SK-N-MC (cell line): ENCODE results near the gene CCDC127.
"Not testable (repeated sequence)": the region's sequence is repeated elsewhere in the genome, so short reads cannot be mapped to it uniquely, and the experiment has no call there.

Source experiments
- DNase-seq: peaks from one replicate; pipeline ENCODE4 v3.0.0-alpha.2; 2011; ENCODE audit warnings: low read depth, low spot score
- H3K27ac ChIP-seq: fragments of 200-600 bp; sonication (generic); 2 replicates; pipeline ENCODE4 v1.5.1; 2016; ENCODE audit warnings: mixed run types
- H3K36me3 ChIP-seq: fragments of 200-600 bp; sonication (generic); 2 replicates; pipeline ENCODE4 v1.6.1; 2017; ENCODE audit warnings: antibody characterized with exemption, low read length, mixed read lengths; ENCODE audit not compliant: insufficient read depth
- H3K4me3 ChIP-seq: fragments of 200-600 bp; sonication (generic); 2 replicates; pipeline ENCODE4 v1.5.1; 2016
- H3K9ac ChIP-seq: fragments of 200-600 bp; sonication (generic); 2 replicates; pipeline ENCODE4 v1.8.0; 2017; ENCODE audit warnings: mixed run types, mixed read lengths; ENCODE audit not compliant: insufficient read length
- H3K9me3 ChIP-seq: fragments of 200-600 bp; sonication (generic); 2 replicates; pipeline ENCODE4 v1.6.1; 2017; ENCODE audit warnings: low read depth, mild to moderate bottlenecking, antibody characterized with exemption, low read length, moderate library complexity, mixed read lengths
- EZH2 ChIP-seq: fragments of 200-600 bp; sonication (generic); IDR thresholded peaks from one replicate; pipeline ENCODE4 v1.6.1; 2017; ENCODE audit warnings: antibody characterized with exemption
- FOXP2 ChIP-seq: optimal IDR thresholded peaks from 2 replicates; pipeline ENCODE3; 2011; ENCODE audit warnings: mild to moderate bottlenecking, moderate library complexity; ENCODE audit not compliant: insufficient read depth; ENCODE audit errors: extremely low read length, control extremely low read depth
- POLR2AphosphoS5 ChIP-seq: IDR thresholded peaks from 2 replicates; pipeline ENCODE4 v1.6.1; 2012; ENCODE audit warnings: mild to moderate bottlenecking, low read depth, low read length, borderline replicate concordance

Gene CCDC127

GRCh38 chr5:199197-199949, 18.6 kb downstream of the CCDC127 start:
- no peak overlapping the region for H3K4me3 ChIP-seq
- peaks cover 11% of the 10 kb centered on the region for H3K36me3 ChIP-seq
- no peak overlapping the region for H3K27ac ChIP-seq
- no peak overlapping the region for H3K9ac ChIP-seq
- TF ChIP-seq POLR2AphosphoS5: no peak
- TF ChIP-seq EZH2: no peak
- no peak for TF ChIP-seq FOXP2
- no peaks in the 10 kb centered on the region for H3K9me3 ChIP-seq
- no peak for DNase-seq

- peaks cover 4% of the 10 kb centered on the region; the same call in 1 of the 2 replicates for H3K36me3 ChIP-seq
- no peak overlapping the region for H3K27ac ChIP-seq
- H3K4me3 ChIP-seq: no peak overlapping the region
- no peaks in the 10 kb centered on the region for H3K9me3 ChIP-seq
- TF ChIP-seq FOXP2: no peak
- TF ChIP-seq EZH2: no peak
- TF ChIP-seq POLR2AphosphoS5: no peak
- H3K9ac ChIP-seq: no peak overlapping the region
- no peak for DNase-seq
These were observed 19.3 kb downstream of the CCDC127 start for GRCh38 chr5:198516-199196.

DNA sequence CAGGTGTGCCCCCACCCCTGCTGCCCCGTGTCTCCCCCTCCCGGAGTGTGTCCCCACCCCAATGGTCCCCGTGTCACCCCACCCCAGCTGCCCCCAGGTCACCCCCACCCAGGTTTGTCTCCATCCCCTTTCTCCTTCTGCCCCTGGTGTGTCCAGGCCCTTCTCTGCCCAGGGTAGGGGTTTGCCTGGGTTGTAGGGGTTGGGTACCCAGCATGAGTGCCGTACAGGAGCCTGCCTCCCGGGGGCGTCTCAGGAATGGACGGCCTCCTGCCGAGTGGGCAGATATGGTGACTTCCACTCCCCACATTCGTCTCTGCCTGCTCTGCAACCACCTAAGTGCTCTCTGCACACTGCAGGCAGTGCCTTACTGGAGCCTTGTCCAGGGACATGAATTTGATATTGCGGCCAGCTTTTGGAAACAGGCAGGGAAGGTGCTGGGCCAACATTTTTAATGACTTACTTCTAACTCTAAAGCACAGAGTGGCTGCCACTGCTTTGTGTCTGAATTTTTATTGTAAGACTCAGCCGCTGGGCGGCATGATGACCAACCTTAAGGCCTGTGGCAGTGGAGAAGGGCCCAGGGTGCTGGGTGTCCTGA, 20.0 kb downstream of the CCDC127 start:
- no peak overlapping the region for H3K4me3 ChIP-seq

GRCh38 chr5:197031-197430, 20.9 kb downstream of the CCDC127 start:
- not testable (repeated sequence) for H3K36me3 ChIP-seq, H3K27ac ChIP-seq, H3K4me3 ChIP-seq, H3K9ac ChIP-seq, H3K9me3 ChIP-seq, DNase-seq

More for the DNA sequence above, 20.0 kb downstream of the CCDC127 start:
- Histone ChIP-seq H3K9me3 (no peaks in the 10 kb centered on the region), H3K27ac (no peak overlapping the region), H3K9ac (no peak overlapping the region), H3K36me3 (no peaks in the 10 kb centered on the region)
- TF ChIP-seq POLR2AphosphoS5: no peak
- DNase-seq: no peak

- no peaks in the 10 kb centered on the region for H3K36me3 ChIP-seq
- H3K9me3 ChIP-seq: no peaks in the 10 kb centered on the region
- no peak overlapping the region for H3K9ac ChIP-seq
- no peak overlapping the region for H3K4me3 ChIP-seq
- no peak for TF ChIP-seq EZH2
- no peak for TF ChIP-seq FOXP2
- TF ChIP-seq POLR2AphosphoS5: no peak
- no peak overlapping the region for H3K27ac ChIP-seq
- DNase-seq: no peak
These were observed 21.6 kb downstream of the CCDC127 start for GRCh38 chr5:196350-196749.

DNA sequence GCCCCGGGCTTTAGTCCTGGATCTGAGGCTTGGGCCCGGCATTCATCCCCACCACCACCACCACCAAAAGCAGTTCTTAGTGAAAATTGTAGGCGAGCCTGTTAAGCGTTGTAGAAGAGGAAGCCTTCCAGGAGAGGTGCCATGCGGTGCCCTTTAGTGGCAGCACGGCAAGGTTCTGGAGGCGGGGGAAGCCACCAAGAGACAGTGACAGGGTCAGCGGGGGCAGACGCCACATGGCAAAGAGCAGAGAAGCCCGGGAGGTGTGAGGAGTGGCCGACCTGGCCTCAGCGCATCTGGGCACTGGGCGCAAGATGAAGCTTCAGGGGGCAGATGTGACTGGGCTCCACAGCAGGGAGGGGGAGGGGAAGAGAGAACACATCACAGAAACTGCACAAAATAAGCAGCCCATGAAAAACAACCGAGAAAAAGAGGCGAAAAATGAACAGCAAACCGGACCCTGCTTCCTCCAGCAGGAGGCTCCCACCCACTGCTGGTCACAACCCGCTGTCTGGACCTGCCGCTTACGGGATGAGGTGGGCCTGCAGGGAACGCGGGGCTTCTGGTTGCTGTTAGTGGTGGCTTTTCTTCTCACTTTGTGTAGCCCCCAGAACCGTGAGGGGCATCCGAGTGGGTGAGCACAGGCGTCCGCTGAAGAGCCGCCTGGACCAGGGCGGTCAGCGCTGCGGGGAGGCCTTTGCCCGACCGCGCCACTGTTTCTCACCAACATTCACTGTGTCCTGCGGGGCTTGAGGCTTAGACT, 22.4 kb downstream of the CCDC127 start:
- no peaks in the 10 kb centered on the region for H3K9me3 ChIP-seq
- H3K9ac ChIP-seq: no peak overlapping the region
- no peak overlapping the region for H3K4me3 ChIP-seq
- H3K36me3 ChIP-seq: no peaks in the 10 kb centered on the region
- TF ChIP-seq POLR2AphosphoS5: no peak
- no peak for TF ChIP-seq EZH2
- no peak for TF ChIP-seq FOXP2
- DNase-seq: no peak
- H3K27ac ChIP-seq: no peak overlapping the region

DNA sequence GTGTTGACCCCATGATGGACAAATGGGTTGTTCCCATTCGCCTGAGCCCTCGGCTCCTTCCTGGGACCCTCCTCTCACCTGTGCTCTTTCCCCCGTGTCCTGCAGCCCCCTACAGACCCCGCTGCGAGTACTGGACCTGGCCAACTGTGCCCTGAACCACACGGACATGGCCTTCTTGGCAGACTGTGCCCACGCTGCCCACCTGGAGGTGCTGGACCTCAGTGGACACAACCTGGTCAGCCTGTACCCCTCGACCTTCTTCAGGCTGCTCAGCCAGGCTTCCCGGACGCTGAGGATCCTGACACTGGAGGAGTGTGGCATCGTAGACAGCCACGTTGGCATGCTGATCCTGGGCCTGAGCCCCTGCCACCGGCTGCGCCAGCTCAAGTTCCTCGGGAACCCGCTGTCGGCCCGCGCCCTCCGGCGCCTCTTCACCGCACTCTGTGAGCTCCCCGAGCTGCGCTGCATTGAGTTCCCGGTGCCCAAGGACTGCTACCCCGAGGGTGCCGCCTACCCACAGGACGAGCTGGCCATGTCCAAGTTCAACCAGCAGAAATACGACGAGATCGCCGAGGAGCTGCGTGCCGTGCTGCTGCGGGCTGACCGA, 23.2 kb downstream of the CCDC127 start:
- Histone ChIP-seq H3K36me3 (no peaks in the 10 kb centered on the region), H3K27ac (no peak overlapping the region), H3K9me3 (no peaks in the 10 kb centered on the region), H3K4me3 (no peak overlapping the region), H3K9ac (no peak overlapping the region)
- DNase-seq: no peak
- no peak for TF ChIP-seq FOXP2
- TF ChIP-seq EZH2: no peak
- TF ChIP-seq POLR2AphosphoS5: no peak

DNA sequence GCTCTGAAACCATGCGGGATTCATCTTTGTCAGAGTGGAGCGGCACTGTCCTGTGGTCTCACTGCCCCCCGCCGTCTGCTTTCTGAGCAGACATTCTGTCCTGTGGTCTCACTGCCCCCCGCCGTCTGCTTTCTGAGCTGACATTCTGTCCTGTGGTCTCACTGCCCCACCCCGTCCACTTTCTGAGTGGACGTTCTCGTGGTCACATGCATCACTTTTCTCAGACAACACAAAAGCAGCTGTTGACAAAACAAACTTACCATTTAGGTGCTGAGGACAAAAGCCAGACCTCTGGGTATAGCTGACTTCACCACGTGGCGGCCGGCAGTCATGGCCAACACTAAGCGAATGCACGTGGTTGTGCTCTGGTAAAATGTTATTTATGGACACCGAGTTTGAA, 23.9 kb downstream of the CCDC127 start:
- DNase-seq: no peak
- Histone ChIP-seq H3K27ac (no peak overlapping the region), H3K36me3 (no peaks in the 10 kb centered on the region), H3K4me3 (no peak overlapping the region), H3K9ac (no peak overlapping the region), H3K9me3 (no peaks in the 10 kb centered on the region)
- TF ChIP-seq FOXP2: no peak
- no peak for TF ChIP-seq EZH2
- no peak for TF ChIP-seq POLR2AphosphoS5
